HCEC 1CT (cell line): Measurements from ENCODE around the gene FMO3.
A peak's percentile ranks its signal among the peaks of the same experiment; 100 is the strongest.

Experiments
- DNase-seq: peaks from one replicate; pipeline ENCODE4 v3.0.0-alpha.2; 2017

FMO3 gene

GRCh38 chr1:171117085-171117484, 26.4 kb downstream of the FMO3 start:
- no peak for DNase-seq

- DNase-seq = no peak
These were observed 28.9 kb downstream of the FMO3 start for GRCh38 chr1:171119648-171120047.

- no peak for DNase-seq
These were observed 31.6 kb downstream of the FMO3 start for GRCh38 chr1:171122299-171122698.

- no peak for DNase-seq
These were observed 32.2 kb downstream of the FMO3 start for GRCh38 chr1:171122893-171123292.

- no peak for DNase-seq
These were observed 35.8 kb downstream of the FMO3 start for GRCh38 chr1:171126504-171126903.

GRCh38 chr1:171127099-171127498, 36.4 kb downstream of the FMO3 start:
- DNase-seq = no peak

- peak; percentile 73 for DNase-seq
These were observed 36.8 kb downstream of the FMO3 start for GRCh38 chr1:171127501-171127900.

GRCh38 chr1:171128463-171128862, 37.8 kb downstream of the FMO3 start:
- DNase-seq = no peak

GRCh38 chr1:171134204-171134923, 43.7 kb downstream of the FMO3 start:
- no peak for DNase-seq

GRCh38 chr1:171137580-171137979, 46.9 kb downstream of the FMO3 start:
- no peak for DNase-seq

GRCh38 chr1:171138980-171139379, 48.3 kb downstream of the FMO3 start:
- DNase-seq = no peak

- DNase-seq = no peak
These were observed 49.2 kb downstream of the FMO3 start for GRCh38 chr1:171139890-171140289.

GRCh38 chr1:171140401-171140800, 49.7 kb downstream of the FMO3 start:
- no peak for DNase-seq

- no peak for DNase-seq
These were observed 50.4 kb downstream of the FMO3 start for GRCh38 chr1:171140956-171141687.

- peak; percentile 80 for DNase-seq
These were observed 51.1 kb downstream of the FMO3 start for GRCh38 chr1:171141688-171142415.

GRCh38 chr1:171142416-171143385, 52.0 kb downstream of the FMO3 start:
- DNase-seq = peak; percentile 49

GRCh38 chr1:171150156-171150555, 59.5 kb downstream of the FMO3 start:
- DNase-seq = no peak

- DNase-seq = no peak
These were observed 61.8 kb downstream of the FMO3 start for GRCh38 chr1:171152549-171152948.

- no peak for DNase-seq
These were observed 64.8 kb downstream of the FMO3 start for GRCh38 chr1:171155484-171155883.

GRCh38 chr1:171158096-171158495, 67.4 kb downstream of the FMO3 start:
- DNase-seq = no peak

GRCh38 chr1:171158551-171158950, 67.8 kb downstream of the FMO3 start:
- DNase-seq = no peak

- DNase-seq = no peak
These were observed 68.4 kb downstream of the FMO3 start for GRCh38 chr1:171159148-171159547.

- DNase-seq = no peak
These were observed 69.5 kb downstream of the FMO3 start for GRCh38 chr1:171160211-171160610.
